GM18508 (cell line): ENCODE results near the gene ARHGEF39.

Experiments
- ATAC-seq: cut with Tn5 transposase; IDR thresholded peaks from one replicate; pipeline ENCODE4 v1.9.1; 2021; ENCODE audit warnings: moderate number of reproducible peaks; ENCODE audit not compliant: insufficient read depth, unreplicated experiment

The ARHGEF39 gene

DNA sequence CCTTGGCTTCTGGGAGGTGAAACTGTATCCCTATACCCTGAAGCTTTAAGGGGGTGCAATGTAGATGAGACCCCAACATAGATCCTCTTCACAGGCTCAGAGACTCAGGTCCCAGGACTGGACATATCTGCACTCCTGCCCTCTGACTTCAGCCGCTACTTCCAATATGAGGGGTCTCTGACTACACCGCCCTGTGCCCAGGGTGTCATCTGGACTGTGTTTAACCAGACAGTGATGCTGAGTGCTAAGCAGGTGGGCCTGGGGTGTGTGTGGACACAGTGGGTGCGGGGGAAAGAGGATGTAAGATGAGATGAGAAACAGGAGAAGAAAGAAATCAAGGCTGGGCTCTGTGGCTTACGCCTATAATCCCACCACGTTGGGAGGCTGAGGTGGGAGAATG lies 14.1 kb upstream of the ARHGEF39 start:
- no peak for ATAC-seq

GRCh38 chr9:35675732-35676392 lies 10.9 kb upstream of the ARHGEF39 start:
- no peak for ATAC-seq

- ATAC-seq, result no peak
Measured at GRCh38 chr9:35675204-35675603, 10.2 kb upstream of the ARHGEF39 start.

- ATAC-seq, result no peak
Measured at GRCh38 chr9:35674025-35674361, 9.0 kb upstream of the ARHGEF39 start.

- no peak for ATAC-seq
Measured at GRCh38 chr9:35673132-35674024, 8.4 kb upstream of the ARHGEF39 start, which contains the start of gene CA9. Gene CA9, plus strand, starts transcription at chr9:35673928. Its CDS starts 32 bp downstream, at chr9:35673960.

- ATAC-seq, result no peak
Measured at GRCh38 chr9:35669331-35670145, 4.5 kb upstream of the ARHGEF39 start.

DNA sequence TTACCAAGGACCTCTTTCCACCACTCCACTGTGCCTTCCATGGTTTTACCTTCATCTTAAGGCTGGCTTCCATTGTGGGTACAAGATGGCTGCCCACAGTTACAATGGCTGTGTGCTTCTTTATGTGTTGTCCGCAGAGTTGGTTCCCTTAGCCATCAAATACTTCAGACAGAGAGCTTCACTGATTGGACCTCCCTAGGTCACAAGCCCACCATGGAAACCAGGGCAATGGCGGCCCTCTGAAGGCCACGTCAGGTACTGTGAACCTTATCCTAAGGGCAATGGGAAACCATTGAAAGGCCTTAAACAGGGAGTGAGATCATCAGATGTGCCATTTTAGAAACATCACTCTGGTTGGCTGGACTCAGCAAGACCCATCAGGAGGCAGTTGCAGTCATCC lies 2.9 kb upstream of the ARHGEF39 start:
- ATAC-seq, result no peak

DNA sequence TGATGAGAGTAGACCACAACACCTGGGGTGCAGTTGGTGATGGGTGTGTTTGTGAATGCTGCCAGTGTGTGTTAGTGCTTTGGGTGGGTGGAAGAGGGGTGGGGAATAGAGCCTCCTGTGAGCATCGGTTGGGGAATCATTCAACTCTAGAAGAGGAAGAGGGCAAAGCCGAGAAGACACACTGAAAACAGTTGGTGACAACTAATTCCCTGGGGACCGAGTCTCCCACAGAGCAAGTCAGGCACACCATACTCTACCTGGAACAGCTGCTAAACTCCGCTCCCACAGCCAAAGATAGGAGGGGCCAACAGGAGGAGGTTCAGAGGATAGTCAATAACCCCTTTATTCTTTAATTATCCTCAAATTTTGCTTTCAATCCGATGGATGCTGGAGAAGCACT lies 1.6 kb upstream of the ARHGEF39 start:
- no peak for ATAC-seq

- ATAC-seq, result no peak
Measured at GRCh38 chr9:35666045-35666444, 1.1 kb upstream of the ARHGEF39 start.

- no peak for ATAC-seq
Measured at GRCh38 chr9:35665471-35665818, 450 bp upstream of the ARHGEF39 start.

DNA sequence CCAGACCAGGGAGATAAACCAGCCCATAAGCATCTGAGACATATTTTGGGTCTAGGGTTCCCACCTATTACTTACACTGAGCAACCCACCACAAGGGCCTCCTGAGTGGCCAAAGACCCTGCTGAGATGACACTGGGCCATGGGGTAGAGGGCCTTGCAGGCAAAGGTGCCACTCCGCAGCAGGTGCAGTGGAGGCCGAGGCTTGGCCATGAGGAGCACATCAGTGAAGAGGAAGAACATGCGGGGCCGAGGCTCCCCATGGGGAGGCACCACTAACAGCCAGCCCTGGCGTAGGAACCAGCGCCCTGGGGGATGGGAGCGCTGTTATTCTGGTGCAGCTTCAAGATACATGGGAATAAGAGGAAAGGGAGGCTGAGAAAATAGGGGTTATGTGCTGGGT lies 2.6 kb downstream of the ARHGEF39 start:
- no peak for ATAC-seq

GRCh38 chr9:35661756-35662350 lies 3.1 kb downstream of the ARHGEF39 start:
- no peak for ATAC-seq

- ATAC-seq, result no peak
Measured at GRCh38 chr9:35660966-35661415, 4.0 kb downstream of the ARHGEF39 start.

- no peak for ATAC-seq
Measured at GRCh38 chr9:35659340-35659739, 5.7 kb downstream of the ARHGEF39 start.

- no peak for ATAC-seq
Measured at GRCh38 chr9:35658968-35659220, 6.1 kb downstream of the ARHGEF39 start.

DNA sequence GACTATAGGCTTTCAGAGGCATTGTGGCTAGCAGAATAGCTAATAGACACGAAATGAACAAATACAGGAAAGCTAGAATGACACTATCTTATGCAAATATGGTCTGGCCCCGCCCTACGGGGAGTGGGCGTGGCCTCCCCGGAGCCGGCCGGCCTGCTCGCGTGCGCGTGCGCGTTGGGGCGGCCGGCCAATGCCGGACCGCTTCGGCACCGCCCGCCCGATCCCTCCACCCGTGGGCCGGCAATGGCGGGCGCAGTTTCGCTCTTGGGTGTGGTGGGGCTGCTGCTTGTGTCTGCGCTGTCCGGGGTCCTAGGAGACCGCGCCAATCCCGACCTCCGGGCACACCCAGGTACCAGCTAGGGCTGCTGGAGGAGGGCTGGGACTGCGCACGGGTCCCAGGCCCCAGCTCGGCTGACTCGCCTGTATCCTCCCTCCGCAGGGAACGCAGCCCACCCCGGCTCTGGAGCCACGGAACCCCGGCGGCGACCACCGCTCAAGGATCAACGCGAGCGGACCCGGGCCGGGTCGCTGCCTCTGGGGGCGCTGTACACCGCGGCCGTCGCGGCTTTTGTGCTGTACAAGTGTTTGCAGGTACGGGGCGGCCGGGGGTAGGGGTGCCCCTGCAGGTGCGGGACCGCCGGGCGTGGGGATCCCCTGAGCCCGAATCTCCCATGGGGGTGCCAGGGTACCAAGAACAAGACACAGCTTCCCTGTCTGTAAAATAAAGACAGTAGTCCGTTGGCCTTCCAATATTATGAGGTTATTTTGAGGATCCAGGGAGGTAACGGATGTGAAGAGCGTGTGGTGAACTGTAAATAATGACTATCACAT lies 6.6 kb downstream of the ARHGEF39 start, which contains the start of gene CCDC107:
CCDC107 (plus strand) TSS at position 156 of the 831 bp plus-strand sequence; CDS start at position 244, 88 bp downstream.
- peak; percentile 33 for ATAC-seq

DNA sequence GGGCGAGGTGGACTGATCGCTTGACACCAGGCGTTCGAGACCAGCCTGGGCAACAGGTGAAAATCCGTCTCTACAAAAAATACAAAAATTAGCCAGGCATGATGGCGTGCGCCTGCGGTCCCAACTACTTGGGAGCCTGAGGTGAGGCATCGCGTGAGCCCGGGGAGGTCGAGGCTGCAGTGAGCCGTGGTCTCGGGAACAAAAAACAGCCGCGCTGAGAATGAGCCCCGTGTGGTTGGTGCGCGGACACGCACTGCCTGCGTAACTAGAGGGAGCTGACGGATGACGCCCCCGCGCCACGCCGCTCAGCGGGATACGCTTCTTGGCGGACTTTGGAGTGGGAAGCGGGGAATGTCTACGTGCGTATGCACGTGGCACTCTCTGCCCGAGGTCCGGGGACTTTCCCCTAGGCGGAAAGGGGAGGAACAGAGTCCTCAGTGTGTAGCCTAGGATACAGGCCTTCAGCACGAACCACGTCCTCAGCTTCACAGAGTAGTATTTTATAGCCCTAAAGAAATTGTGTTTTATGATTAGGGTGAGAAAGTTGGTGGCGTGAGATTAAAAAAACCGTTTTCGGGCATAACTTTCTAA lies 7.4 kb downstream of the ARHGEF39 start, which contains the start of gene RMRP:
RMRP (minus strand) TSS at position 474 of the 591 bp plus-strand sequence.
- ATAC-seq, result peak; percentile 65

DNA sequence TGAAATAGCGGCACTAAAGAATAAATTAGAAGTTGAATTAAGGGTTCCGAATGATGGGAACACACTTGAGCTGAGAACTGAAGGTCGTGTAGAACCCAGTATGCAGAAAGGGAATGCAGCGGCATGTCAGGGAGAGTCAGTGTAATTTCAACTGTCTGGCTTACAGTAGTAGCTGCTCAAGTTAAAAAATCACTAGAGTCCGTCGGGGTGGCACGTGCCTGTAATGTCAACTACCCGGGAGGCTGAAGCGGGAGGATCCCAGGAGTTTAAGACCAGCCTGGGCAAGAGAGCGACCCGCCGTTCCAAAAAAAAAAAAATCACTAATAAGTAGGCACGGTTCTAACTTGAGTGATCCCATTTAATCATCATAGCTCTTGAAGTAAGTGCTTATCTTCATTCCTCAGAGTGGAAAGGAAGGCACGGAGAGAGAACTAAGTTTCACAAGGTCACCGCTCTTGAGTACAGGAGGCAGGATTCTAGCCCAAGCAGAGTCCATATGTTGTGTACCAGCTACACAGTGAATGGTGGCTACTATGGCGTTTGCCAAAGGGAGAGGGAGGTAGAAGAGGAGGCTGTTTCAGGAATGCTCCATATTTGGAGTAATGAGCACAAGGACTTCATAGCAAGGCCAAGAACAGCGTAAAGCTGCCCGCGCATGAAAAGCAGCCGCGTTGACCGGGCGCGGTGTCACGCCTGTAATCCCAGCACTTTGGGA lies 8.0 kb downstream of the ARHGEF39 start:
- ATAC-seq, result no peak

GRCh38 chr9:35656348-35656747 lies 8.6 kb downstream of the ARHGEF39 start:
- ATAC-seq, result no peak
